ENCODE measurements around the gene PXMP4.

GRCh38 chr20:33681288-33681687 is 38.8 kb downstream of the PXMP4 start:
- TF ChIP-seq POLR2A (IDR thresholded peaks at IDR 0.05) = no peak
- no peak for TF ChIP-seq CTCF (IDR thresholded peaks at IDR 0.05)

All from adrenal gland (tissue), 5 donors.